Cardiac septum (tissue), 1 donor: Measurements from ENCODE around the gene FGF22. TPM values are rescaled to one million over a fixed set of nuclear protein-coding genes. Genes with fewer than 3 reads are reported as not detected.

Source experiments
- DNase-seq: peaks from one replicate; pipeline ENCODE4 v3.0.0-alpha.2; 2020; ENCODE audit warnings: low spot score
- intact Hi-C: fragments of 100-400 bp; cut with DNase I; formaldehyde crosslinking; loops from one replicate; pipeline ENCODE4 v1.14.0; 2022
- total RNA-seq: library from RNA; stranded (reverse); fragmentation: NEBNext Ultra II Directional; extraction: Animal tissue kit (Norgen Biotek cat#: 25700); gene quantifications from one replicate; pipeline ENCODE4 v1.2.1, GENCODE V29; 2021
- donor health status: DM: no; HTN: no; CAD: no.

FGF22 gene
- total RNA-seq, 1 donor from 2014 or later = not detected

DNA sequence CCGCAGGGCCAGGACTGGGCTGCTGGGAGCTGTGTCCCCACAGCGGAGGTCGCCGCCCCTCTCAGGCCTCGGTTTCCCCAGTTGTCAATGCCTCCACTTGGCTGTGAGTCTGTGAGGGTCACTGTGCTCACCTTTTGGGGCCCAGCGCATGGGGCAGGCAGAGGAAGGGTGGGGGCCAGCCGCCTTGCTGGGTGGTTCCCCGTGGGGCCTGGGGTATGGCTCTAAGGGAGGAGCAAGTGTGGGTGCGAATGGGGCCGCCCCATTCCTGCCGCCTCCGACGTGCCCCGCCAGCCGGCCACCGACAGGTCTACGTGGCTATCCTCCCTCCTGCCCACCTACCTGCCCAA is 800 bp upstream of the FGF22 start:
- no peak for DNase-seq
- intact Hi-C loops = no loop called here

DNA sequence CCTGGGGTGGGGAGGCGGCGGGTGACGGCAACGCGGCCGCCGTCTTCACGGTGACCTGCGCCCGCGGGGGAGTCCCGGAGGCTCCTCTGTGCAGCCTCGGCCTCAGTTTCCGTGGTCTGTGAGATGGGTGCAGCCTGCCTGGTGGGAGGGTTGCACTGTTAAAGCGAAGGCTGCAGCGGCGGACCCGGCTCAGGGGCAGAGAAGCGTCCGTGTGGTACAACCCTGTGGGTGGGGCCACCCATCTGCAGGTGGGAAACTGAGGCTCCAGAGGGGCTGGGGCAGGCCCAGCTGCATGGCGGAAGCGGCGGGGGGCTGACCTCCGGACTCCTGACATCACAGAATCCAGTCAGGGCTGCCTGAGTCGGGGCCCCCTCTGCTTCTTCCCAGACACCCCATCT is 481 bp downstream of the FGF22 start:
- no peak for DNase-seq

DNA sequence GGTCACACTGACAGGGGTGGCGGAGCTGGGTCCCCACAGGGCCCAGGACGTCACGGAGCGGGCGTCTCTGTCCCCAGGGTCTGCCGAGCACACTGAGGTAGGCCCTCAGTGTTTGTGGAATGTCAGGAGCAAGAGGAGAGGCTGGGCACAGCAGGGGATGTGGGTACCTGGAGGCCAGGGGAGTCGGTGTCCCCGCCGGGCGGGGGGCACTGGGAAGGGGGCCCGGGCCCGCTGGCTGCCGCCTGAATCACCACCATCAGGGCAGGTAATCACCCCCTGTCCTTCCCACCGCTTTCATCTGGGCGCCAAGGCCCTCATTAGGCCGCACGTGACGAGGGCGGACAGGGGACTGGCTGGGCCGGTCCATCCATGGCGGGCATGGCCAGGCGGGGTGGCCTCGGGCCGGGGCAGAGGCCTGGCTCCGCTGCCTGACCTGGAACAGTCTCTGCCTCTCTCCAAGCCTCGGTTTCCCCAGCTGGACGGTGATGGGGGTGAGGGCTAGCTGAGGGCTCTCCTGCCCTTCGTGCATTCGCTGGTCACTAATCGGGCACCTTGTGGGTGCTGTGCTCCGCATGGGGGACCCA is 1.0 kb downstream of the FGF22 start:
- intact Hi-C loops = no loop called here
- no peak for DNase-seq

More for the DNA sequence above, 481 bp downstream of the FGF22 start:
- intact Hi-C loops = no loop called here

DNA sequence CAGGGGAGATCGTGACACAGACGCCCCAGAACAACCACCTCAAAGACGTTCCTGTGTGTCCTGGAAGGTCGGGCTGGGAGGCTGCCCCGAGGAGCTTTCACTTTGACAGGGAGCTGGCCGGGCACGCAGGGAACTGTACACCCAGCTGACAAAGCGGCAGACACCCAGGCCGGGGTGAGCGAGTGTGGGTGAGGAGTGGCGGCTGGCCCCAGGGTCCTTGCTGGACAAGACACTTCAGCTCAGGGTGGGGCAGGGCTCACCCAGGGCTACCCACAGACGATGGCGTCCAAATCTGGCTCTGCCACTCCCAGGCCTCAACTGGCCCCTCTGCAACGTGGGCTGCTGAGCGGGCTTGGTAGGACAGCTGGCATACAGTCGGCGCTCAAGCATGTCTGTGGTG is 2.0 kb downstream of the FGF22 start:
- intact Hi-C loops = no loop called here
- DNase-seq = no peak

DNA sequence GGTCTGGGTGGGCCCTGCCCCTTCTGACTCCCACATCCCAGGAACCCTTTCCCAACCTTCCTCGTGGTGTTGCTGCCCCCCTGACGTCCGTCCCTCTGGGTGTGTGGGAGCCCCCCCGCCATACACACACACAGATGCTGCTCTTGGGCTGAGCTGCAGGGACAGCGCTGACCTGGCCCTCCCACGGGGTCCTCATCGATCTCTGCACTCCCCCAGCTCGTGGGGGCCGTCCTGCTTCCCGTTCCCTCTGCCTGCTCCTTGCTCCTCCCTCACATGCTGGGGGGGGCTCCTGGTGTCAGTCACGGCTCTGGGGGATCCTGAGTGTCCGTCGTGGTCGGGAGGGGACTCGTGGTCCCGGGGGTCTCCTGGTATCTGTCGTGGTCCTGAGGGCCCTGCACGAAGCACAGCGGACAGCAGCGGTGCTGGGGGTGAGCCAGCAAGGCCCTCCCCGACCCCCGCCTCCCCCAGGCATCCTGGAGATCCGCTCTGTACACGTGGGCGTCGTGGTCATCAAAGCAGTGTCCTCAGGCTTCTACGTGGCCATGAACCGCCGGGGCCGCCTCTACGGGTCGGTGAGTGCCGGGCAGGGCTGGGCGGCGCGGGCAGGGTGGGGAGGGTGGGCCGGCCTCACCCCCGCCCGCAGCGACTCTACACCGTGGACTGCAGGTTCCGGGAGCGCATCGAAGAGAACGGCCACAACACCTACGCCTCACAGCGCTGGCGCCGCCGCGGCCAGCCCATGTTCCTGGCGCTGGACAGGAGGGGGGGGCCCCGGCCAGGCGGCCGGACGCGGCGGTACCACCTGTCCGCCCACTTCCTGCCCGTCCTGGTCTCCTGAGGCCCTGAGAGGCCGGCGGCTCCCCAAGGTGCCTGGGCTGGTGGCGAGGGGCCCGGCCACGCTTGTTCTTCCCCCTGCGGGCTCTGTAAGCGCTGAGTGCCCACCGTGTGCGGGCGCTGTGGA is 3.4 kb downstream of the FGF22 start:
- DNase-seq = no peak
- intact Hi-C loops = no loop called here

DNA sequence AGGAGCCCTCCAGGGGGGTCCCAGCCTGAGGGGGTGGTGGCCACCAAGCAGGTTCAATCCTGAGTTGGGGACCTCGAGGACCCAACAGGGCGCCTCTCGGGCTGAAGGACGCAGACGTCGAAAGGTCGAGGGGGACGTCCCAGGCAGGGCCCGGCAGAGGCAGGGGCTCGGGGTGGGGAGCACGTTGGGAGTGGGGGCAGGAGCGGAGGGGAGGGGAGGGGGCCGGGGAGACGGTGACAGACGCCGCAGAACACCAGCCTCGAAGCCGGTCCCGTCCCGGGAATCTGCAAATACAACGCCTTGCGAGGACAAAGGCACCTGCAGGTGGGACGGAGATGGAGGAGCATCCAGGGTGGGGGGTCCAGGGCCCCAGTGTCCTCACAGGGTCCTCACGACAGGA is 4.1 kb downstream of the FGF22 start:
- intact Hi-C loops = no loop called here
- no peak for DNase-seq

DNA sequence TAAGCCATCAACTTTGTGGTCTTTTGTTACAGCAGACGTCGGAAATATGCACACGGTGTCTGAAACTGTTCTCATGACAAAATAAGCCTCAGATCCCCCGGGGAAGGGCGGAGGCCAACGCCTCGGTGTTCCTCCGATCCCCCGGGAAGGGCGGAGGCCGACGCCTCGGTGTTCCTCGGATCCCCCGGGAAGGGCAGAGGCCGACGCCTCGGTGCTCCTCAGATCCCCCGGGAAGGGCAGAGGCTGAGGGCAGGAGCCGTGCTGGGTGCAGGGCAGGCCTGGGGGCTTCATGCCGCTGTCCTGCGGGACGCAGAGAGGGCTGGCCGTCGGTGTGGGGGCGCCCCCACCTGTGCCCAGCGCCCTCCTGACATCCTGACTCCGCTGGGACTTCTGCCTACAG is 4.7 kb downstream of the FGF22 start:
- intact Hi-C loops = no loop called here
- DNase-seq = no peak

DNA sequence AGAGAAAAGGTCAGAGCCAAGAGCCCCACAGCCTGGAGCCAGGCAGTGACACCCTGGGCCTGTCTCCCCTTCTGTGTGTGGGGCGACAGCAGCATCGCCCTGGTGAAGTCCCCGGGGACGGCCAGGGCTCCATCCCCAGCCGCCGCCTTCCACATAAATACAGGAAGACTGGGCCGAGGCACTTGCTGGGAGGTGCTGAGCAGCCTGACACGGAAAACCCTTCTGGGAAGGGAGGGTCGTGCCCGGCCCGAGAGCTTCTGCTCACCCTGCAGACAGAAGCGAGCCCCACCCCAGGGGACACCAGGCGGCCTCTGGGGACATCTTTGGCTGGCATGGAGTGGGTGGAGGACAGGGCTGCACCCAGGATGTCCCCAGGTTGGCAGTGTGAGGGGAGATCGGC is 5.1 kb downstream of the FGF22 start:
- intact Hi-C loops = no loop called here
- no peak for DNase-seq

DNA sequence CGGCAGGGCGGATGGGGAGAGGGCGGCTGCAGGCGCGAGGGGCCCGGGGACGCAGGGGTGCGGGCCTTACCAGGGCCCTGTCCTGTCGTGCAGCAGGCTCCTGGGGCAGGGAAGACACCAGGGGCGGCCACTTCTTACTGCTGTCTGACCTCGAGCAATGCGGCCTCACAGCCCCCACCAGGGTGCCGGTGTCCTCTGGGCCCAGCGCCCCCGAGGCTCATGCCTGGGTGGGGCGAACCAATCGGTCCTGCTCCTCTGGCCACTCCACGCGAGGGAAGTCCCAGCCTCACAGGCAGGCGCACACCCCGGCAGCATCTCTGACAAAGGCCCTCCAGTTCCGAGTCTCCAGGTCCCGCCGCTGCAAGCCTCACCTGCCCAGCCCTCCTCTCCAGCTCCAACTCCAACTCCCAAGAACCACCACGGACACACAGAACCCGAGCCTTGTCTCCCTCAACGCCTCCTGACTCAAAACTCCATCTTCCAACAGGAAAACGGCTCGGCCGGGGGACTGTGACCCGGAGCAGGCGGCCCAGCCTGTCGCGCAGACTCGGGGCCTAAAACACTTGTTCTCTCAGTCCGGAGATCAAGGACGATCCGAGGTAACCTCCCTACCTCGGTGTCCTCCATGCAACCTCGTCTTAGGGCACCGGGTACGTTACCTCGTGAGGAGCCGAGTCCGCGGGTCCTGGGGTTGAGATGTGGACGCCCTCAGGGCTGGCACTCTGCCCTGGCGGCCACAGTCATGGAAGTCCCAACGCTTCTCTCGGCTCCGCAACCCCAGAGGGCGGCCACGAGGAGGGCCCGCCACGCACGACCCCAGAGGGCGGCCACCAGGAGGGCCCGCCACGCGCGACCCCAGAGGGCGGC is 6.5 kb downstream of the FGF22 start:
- intact Hi-C loops = no loop called here
- no peak for DNase-seq

DNA sequence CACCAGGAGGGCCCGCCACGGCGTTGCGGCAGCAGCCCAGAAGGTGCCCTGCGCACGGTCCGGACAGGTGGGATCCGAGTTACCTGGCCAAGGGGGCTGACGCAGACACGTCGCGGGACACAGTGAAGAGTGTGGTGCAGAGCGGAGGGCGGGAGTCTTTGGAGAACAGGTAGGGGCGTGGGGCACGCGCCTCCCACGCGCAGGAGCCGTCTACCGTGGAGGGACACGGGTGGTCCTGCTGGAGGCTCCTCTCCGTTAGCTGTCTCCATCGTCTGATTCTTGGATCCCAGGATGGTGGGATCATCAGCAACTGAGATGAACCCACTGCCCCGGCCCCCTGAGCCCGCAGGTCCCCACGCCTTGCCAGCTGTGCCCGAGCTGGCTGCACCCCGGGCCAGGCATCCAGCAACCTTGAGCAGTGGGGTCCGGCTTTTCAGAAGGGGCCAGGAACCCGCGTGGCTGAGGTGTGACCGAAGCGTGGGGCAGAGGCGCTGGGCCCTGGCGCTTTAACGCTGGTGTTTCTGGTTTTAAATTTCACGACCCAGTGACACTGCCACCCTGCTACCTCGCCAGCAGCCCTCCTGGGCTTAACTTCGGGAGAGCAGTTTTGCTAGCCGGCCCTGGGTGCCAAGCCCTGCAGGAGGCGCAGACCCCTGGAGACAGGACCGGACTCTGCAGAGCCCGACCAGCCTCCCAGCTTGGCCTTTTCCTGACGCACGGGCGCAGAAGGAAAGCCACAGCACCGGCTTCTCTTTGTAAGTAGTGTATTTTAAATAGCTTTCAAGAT is 7.3 kb downstream of the FGF22 start:
- intact Hi-C loops = no loop called here
- no peak for DNase-seq

DNA sequence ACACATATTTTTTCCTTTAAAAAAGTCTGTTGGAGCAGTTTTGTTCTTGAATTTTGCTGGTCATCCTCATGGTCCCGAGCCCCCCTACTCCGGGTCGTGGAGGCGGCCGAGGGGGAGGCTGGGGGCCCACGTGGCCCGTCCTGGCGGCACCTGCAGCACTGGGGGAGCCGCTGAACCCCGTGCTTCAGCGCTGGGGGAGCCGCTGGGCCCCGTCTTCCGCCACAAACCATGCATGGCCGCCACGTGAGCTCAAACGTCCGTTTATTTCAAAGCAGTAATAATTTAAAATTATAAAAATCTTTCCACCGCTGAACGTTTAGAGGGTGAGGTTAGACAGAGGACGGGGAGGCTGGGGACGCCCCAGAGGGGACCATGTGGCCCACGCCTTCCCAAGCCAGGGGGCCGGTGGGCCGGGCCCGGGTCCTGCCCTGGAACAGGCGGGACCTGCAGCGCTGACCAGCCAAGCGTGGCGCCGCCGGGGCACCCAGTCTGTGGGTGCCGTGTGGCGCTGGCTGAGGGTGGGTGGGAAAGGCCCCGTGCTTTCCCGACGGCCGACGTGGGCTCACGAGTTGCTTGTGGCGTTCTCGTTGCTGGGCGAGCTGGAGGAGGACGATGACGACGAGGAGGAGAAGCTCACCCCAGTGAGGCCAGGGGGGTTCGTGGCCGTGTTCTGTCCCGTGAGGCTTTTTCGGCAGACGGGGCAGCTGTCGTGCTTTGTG is 8.0 kb downstream of the FGF22 start:
- intact Hi-C loops = no loop called here
- no peak for DNase-seq

DNA sequence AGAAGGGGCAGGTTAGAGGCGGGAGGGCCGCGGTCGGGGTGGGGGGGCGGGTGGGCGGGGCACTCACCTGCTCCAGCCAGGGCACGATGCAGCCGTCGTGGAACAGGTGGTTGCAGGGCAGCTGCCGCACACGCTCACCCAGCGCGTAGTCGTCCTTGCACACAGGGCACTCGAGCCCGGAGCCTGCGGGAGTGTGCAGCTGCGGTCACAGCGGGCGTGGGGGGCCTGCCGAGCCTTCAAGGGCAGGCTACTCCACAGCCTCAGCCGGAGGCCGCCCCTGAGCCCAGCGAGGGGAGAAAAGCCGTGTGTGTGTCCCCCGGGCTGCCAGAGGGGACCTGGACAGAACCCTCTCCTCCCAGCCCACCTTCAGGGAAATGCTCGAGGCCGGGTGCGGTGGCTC is 8.6 kb downstream of the FGF22 start:
- no peak for DNase-seq
- intact Hi-C loops = no loop called here

DNA sequence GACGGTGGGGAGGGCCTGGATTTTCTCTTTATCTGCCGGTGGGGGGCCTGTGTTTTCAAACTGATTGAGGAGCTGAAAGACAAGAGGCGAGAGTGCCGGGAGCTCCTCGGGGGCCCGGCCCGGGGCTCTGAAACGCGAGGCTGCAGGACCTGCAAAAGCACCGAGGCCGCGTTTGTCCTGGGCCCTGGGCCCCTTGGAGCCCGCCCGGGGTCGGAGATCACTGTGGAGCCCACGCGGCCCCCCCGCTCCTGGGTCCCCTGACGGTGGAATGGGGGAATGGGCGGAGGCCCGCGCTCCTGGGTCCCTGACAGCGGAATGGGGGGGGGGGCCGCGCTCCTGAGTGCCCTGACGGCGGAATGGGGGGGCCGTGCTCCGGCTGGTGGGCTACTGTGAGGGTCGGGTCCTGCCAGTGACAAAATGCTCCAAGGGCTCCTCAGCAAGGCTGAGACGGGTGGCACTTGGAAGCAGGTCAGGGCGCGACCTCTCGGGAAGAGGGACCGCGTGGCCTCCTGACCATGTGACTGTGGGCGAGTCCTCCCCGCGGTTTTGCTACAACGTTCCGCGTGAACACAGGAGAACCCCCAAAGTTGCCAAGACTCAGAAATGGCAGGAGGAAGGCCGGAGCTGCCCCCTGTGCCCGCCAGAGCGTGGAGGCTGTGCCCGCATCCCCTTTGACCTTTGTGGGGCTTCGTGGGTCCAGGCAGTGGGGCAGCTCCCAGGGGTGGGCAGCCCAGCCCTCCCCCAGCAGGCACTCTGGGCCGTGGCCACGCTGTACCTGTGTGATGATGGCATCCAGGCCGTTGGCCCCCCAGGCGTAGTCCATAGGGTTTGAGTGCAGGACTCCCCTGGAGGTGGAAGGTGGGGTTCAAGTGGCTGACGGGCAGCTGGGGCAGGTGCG is 9.5 kb downstream of the FGF22 start:
- DNase-seq = no peak
- intact Hi-C loops = no loop called here

DNA sequence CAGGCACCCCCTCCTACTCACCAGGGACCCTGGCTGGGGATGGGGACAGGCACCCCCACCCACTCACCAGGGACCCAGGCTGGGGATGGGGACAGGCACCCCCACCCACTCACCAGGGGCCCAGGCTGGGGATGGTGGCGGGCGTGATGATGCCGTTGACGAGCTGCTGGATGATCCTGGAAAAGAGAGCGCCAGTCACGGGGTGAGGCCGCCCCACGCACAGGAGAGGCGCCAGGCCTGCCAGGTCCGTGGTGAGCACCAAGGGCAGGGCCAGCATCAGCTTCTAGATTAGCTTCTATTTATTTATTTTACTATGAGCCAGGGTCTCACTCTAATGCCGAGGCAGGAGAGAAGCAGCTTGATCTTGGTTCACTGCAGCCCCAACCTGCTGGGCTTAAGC is 10.4 kb downstream of the FGF22 start:
- DNase-seq = no peak
- intact Hi-C loops = no loop called here

DNA sequence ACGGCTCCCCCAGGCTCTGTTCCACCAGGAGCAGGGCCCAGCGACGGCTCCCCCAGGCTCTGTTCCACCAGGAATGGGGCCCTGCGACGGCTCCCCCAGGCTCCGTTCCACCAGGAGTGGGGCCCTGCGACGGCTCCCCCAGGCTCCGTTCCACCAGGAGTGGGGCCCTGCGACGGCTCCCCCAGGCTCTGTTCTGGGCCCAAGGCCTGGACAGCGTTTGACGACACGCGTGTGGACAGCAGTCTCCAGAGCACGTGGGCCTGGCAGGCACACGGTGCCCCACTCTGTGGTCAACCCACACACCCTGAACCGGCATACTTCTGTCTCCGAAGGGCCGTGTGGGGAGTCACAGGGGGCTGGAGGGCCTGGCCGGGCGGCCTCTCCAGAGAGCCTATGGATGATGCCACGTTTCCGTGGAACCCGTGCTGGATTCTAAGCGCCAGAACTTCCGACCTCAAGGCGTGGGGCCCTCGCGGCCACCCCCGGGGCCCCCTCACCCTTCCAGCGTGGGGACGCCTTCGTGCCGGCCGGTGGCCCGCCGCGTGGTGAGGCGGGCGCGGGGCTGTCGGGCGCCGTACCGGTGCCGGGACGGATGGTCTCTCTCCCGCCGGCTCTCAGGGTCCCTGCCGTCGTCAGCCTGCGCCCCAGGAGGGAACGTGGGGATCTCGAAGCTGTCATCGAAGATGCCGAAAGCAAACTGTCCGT is 11.6 kb downstream of the FGF22 start:
- intact Hi-C loops = no loop called here
- DNase-seq = no peak

DNA sequence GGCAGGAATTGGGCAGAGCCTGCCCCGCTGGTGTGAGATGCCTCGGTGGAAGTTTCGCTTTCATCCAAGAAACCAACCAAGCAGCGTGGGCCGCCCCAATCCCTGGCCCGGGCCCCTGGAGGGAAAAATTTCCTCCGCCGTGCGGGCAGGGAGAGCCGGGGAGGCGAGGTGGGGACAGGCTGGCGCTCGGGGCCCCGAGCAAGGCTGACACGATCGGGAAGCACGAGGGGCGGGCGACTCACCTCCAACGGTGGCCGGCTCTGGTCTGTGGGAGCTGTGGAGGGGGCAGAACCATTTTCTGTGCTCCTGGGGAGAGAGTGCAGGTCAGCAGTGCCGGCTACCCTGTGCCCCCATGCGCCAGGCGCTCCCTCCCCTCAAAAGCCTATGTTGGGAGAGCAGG is 12.3 kb downstream of the FGF22 start:
- DNase-seq = no peak

More for the DNA sequence above, 12.3 kb downstream of the FGF22 start:
- intact Hi-C loops = no loop called here
